ENCODE measurements around the gene SLAMF1.
"Not testable (repeated sequence)": the region's sequence is repeated elsewhere in the genome, so short reads cannot be mapped to it uniquely, and the experiment has no call there.

The SLAMF1 gene

DNA sequence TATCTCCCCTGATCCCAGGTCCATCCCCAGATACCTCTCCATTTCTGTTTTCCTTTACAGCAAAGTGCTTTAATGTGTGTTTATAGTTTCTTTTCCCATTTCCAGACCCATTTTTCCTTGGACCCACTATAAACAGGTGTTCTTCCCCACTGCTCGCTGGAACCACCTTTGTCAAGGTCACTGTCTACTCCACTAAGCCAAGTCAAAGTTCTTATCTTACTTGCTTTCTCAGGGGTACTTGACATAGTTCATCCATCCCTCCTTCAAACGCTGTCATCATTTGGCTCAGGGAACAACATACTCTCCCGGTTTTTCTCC is 8.3 kb downstream of the SLAMF1 start:
- no peak for DNase-seq

DNA sequence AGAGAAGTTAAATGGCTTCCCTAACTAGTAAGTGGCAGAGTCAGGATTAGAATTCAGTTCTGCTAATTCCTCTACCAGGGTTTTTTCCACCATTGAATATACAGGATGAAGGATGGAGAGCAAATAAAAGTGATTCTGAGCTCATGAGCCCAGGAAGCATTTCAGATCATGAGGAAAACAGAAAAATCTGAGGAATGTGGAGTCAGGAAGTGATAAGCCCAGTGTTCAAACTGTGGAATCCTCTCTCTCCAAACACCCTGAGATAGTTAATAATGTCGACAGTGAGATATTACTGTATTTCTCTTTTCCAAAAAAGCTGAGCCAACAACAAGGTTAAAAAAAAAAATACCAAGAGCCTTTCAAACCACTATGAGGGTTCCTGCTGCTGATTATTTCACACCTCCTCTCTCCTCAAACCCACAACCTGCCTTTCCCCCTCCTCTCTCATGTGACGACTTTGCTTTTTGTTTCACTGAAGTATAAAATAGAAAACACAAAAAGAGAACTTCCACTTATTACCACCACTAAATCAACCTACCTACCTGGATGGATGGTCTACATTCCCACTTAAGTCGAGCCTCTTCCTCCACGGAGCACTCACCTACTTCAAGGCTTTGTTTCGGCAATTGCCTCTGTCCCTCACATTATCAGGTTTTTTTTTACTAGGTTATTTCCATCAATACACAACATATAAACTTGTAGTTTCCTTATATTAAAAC is 8.9 kb downstream of the SLAMF1 start:
- DNase-seq = peak; percentile 79

DNA sequence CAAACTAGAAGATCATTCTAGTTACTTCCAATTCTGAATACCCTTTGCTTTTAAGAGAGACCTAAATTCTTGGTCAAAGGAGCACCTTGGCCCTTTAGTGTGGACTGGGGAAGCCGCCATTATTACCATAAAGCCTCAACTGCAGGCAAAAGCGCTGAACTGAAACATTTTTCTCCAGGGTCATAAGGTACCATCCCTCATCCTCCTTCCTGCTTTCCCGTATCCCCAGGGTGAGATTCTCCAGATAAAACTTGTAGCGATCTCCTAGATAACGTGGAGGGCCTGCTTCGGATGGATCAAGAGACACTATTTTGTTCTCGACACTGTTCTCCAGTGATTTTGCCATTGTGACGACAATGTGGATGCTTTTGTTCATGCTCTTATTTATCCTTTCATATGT is 9.8 kb downstream of the SLAMF1 start:
- no peak for DNase-seq

DNA sequence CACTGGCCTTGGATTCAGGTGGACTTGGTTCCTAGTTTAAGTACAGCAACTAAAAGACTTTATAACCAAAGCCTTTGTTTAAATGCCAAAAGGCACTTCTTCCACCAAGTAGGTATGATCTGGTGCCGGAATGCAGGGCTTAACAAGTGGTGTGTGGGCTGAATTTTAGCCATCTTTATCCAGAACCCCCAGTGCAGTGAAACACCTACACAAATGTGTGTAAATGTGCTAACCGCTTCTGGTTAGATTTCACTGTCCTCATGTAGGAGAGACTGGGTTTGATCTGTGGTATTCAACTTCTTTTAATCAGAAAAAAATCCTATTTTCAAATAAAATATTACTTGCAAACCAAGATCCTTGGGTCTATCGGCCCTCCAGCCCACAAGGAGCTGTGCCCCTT is 10.3 kb downstream of the SLAMF1 start:
- no peak for DNase-seq

DNA sequence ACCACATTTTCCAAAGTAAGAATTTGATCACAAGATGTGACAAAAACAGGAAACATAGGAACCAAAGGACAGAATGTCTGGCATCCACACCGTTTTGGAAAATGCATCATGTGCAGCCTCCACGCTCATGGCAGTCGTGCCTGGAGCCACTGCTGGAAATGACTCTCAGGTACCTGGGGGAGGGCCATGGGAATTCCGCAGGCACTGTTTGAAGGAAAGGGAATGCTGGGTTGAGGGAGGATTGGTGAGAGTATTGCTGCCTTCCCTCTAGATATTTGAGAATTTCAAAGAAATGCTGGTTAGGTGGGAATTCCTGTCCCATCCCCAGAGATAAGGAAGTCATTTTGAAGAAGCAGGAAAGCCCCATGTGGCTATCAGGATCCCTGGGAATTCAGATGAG is 10.8 kb downstream of the SLAMF1 start:
- DNase-seq = no peak

DNA sequence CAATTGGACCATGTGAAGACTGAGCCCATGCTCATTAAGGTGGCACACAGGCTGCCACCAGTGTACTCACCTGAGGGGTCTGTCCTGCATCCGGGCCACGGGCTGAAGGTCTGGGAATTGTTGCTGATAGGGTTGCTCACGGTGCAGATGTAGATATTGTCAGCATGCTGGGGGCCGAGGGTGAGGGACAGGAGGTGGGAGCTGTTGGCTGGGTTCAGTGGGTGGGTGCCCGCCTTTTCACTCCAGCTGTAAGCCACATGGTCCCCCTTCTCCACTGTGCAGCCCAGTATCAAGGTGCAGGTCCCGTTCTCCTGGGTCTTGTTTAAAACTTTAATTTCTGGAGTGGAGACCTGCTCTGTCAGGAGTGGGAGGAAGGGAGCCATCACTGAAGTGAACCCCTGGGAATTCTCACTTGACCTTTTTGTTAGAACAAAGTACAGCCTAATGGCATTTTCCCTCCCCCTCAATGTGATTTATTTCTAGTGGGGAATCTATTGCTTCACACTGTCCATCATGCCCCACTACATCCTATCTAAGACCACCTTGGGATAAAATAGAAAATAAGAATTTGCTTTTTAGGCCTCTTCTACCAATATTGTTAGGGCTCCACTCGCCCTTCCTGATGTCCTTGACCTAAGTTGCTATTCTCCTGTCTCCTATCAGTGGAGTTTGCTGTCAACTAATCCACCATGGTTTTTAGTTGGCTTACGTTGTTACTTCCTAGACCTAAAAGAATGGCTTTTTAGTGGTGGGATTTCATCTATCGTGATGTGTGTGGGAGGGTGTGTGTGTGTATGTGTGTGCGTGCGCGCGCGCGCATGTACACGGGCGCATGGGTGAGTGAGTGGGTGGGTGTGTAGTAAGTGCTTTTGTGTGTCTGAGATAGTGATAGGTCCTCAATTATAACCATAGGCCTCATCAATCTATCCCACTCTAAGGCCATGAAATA is 12.0 kb downstream of the SLAMF1 start:
- no peak for DNase-seq

DNA sequence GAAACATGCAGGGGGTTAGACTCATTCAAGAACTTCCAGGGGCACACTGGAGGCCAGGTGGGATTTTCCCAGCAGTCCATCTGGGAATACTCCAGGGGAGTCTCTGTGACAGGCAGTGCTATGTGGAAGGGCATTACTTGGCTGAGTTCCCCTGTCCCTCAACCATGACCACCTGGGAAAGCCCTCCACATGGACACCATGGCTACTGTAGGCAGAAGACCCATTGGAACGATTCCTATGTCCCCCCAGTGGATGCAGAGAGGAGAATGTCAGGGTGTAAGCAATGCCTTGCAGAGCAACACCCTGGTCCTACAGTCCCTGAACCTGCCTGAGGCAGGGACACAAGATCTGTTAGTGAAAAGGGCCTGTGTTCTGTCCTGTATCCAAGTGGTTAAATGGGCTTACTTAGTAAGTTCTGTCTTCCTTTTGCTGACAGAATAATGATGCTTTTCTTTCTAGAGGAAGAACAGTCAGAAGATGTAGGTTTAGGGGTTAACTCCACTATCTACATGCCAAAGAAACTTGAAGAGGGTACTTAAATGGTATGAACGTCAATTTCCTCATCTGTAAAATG is 13.4 kb downstream of the SLAMF1 start:
- DNase-seq = no peak

DNA sequence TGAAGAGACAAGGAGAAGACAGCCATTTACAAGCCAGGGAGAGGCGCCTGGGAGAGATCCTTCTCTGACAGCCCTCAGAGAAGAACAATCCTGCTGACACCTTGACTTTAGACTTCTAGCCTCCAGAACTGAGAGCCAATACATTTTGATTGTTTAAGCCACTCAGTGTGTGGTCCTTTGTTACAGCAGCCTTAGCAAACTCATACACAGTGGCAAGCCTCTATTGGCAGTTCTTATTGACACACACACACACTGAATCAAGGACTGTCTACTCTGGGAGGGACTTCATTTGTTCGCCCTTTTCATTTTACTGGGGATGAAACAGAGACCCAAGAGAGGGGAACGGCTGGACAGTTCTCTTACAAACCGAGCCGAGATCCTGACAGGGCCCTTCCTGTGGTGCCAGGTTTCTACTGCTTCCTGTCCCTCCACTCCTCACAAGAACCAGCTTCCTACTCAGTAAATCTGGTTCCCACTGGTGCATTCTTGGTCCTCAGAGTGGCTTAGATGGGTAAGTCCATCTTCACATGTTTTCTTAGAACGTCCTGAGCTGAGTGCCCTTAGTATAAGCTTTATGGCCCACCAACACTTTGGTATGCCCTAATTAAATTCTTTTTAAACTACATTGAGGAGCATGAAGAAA is 14.7 kb downstream of the SLAMF1 start:
- DNase-seq = no peak

DNA sequence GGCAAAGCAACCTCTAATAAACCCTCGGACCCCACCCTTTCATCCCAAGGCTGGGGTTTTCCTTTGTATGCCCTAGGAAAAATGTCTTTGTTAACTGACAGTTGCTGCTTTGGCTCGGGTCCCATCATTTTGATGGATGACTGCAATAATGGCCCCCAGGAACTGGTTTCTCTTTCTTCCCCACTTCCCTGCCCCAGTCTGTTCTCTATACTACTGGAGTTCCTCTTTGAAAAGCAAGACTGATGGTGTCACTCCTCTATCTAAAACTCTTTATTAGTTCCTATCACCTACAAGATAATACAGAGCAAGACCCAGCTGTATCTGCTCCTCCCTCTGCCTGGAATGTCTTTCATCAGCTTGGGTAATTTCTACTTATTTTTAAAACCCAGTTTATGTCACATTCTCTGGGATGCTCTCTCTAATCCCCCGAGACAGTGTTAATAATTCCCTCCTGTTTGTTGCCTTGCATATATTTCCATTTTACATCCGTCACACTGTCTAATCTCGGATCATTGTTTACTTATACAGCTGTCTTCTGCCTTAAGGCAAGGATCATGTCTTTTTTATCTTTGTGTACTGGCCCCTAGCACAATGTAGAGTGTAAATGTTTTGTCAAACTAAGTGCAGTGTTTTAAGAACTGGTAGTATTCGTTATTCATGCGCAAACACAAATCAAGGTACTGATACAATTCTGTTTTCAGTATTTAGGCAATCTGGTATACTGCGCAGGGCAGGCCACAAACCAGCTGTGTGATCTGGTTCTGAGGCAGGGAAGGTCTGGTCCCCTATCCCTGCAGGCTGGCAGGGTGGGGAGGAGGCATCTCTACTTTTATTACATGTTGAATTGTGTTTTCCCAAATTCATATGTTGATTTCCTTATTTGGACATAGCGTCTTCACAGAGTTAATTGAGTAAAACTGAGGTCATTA is 16.1 kb downstream of the SLAMF1 start:
- no peak for DNase-seq

DNA sequence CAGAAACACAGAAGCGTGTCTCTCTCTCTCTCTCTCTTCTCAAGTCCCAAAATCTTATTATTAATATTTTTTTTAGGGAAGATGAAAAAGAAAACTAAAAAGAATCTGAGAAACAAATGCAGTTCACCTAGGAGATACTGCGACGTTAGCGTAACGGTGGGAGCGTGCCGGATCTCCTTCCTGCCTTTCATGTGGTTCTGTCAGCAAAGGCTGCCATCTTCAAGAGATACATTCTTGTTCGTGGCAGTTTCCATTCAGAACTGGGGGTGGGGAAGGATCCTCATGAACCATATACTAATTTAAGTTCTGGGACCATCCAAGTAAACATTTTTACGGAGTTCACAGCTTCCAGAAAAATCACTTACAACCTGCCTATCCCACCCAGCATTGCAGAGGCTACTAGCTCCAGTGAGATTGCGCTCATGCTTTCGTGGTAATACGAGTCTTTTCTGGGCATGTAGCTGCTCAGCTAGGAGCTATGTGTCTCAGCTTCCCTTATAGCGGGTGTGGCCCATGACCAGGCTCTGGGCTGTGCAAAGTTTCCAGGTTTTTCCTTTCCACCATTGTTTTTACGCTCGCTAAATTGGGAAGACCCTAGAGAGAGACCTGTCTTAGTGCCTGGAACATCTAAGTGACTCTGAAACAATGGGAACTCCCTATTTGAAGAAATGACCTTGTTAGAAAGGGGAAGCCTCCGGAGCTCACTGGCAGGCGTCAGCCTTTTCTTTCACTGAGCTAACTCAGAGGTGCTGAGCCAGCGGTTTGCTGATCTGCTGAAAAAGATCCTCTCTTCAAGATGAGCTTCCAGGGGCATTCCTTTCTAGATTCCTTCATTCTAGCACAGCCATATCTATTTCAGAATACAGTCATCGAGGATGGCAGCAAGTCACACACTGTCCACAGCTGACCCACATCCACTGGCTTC is 17.3 kb downstream of the SLAMF1 start:
- DNase-seq = no peak

DNA sequence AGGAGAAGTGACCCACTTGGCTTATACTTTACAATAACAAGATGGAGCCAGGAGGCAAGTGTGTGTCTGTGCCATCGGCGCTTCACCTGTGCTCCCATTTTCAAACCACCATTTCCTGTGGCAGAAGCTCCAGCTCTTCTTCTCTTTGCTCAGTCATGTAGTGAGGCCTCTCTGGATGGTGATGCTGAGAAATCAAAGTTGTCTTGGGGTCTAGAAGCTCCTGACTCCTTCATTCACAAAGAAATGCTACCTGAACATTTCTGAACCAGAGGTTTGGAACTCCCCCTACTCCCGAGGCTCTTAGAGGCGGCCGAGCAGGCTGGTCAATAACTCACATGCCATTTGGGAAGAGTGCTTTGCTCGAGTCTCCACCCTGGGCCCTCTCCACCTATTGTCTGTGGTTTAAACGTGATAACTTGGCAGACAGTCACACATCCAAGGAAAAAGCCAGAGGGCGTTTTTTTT is 18.0 kb downstream of the SLAMF1 start:
- no peak for DNase-seq

DNA sequence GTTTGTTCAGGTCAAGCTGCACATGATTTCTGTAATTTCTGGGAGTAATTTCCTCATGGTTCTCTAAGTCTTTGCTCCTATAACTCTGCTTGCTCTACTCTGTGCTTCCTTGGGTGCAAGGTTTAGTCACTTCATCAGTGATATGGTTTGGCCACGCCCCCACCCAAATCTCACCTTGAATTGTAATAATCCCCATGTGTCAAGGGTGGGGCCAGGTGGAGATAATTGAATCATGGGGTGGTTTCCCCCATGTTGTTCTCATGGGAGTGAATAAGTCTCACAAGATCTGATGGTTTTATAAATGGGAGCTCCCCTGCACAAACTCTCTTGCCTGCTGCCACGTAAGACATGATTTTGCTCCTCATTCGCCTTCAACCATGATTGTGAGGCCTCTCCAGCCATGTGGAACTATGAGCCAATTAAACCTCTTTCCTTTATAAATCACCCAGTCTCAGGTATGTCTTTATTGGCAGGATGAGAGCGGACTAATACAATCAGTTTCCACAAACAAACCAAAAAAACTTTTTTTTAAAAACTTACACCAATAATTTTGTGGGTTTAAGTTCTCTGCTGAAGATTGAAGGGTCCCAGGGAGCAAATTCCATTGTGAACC is 19.1 kb downstream of the SLAMF1 start:
- DNase-seq = not testable (repeated sequence)

DNA sequence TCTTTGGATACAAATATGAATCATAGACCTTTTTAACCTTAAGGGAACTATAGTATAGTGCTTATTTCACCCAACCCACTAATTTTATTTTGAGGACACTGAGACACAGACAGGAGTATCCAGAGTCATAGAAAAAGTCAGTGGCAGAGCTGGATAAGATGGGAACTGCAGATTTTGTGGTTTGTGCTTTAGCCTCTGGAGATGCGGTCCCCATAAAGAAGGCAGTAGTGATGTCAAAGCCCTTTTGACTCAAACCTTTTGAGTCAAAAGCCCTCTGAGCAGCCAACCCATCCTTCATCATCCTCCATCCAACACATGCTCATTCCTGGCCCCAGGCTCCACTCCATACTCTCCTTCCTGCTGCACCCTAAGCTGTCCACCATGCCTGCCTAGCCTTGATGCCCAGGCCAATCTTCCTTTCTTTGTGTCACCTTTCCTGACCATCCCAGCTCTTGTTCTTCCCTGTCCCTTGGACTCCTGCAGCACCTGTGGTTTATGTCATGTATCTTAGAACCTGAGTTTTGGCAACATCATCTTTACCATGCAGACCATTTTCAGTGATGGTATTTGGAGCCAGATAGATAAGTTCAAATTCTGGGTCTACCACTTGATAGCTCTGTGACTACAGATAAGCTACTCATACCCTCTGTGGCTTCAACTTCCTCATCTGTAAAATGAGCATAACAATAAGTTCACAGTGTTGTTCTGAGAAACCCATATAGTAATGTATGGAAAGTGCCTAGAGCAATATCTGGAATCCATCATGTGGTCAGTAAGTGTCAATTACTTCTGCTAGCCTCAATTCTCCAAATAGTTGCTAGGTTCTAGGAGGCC is 20.1 kb downstream of the SLAMF1 start:
- DNase-seq = no peak

DNA sequence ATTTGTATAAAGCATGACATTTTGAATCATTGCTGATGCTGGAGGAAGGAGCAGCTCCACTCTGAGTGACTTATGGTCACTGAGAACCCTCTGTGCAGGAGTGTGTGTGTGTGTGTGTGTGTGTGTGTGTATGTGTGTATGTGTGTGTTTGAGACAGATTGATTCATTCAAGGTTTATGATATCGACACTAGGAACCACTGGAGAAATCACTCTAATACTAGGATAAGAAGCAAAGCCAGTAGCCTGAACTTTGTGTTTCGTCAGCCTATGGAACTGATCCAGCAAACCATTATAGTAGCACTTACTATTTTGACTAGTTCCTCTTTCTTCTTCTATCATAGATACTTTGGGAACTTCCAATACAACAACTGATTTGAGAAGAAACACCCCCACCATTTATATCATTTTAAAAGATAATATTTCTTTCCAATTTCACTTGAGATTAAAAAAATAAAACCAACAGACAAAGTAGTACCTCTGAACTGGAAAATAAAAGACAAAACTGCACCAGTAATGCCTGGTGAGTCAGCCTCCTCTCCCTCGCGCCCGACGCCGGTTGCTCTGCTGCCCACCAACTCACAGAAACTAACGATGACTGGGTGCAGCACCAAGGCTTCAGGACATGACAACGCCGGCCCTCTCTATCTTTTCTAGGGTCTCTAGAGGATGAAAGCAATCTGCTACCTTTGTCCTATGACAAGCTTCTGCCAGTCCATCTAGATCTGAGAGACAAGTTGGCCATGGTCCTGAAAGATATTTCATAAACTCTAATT is 20.9 kb downstream of the SLAMF1 start:
- no peak for DNase-seq

DNA sequence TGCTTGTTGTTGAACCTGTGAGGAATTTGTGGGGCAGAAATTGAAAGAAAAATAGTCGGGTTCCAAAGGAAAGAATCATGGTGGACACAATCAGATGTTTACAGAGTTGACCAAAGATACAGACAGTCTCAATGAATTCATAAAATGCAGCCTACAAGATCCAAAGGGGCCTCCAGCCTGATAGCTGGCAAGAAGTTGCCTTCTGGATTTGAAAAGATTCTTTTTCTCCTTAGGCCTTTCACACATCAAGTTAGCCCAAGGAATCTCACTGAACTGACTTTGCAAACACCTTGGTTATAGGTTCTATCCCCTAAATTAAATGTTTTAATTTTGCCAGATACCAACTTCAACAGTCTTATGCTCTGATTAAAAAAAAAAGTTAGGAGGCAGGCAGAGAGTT is 21.5 kb downstream of the SLAMF1 start:
- no peak for DNase-seq

DNA sequence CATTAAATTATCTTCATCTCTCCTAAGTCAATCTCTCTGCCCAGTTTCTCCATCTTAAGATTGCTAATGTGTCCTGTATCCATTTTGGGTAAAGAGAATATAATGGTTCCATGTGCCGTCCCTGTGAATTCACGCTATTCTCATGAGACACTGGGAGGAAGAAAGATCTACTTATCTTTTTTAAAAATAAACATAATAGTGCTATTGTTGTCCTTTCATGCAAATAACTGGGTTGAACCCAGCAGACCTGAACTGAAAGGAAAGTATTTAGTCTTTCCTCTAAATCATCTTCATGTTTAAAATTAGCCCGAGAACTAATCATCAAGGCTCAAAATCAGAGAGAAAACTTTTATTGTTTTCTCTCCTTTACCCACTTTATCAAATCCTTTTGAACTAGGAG is 22.4 kb downstream of the SLAMF1 start:
- no peak for DNase-seq

DNA sequence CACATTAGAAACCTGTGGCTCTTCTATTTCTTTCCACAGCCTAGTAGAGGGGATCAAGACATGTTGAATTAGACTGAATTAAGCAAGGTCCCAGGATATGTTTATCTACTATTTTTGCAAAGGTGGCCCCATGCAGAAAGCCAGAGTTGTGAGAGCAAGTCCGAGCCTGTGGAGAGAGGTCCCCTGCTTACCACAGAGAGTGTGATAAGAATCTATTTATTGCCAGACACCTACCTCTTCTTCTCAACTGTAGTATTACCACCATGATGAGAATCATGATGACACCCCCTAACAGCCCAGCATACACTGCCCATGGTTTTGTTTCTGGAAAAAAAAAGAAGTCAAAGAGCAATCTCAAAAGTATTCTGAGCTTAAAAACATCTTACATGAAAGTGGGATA is 23.0 kb downstream of the SLAMF1 start:
- no peak for DNase-seq

DNA sequence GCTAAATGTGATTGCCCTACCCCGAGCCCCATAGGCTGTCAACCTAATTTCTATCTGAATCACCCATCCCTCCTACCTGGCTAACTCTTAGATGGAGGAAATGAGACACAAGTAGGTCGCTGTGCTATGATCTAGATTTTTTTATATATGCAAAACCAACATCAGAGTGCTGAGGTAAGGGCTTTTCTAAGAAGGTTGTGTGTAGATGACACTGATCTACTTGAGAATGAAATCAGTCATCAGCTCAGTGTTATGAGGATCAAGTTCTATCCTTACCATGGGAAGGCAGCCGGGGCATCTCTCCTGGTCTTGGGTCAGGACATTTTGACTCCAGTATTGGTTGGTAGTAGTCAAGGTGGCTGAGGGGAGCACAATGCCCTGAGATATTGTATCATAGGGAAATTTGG is 23.6 kb downstream of the SLAMF1 start:
- no peak for DNase-seq
